ENCODE measurements around the gene MVB12B.

Gene MVB12B

DNA sequence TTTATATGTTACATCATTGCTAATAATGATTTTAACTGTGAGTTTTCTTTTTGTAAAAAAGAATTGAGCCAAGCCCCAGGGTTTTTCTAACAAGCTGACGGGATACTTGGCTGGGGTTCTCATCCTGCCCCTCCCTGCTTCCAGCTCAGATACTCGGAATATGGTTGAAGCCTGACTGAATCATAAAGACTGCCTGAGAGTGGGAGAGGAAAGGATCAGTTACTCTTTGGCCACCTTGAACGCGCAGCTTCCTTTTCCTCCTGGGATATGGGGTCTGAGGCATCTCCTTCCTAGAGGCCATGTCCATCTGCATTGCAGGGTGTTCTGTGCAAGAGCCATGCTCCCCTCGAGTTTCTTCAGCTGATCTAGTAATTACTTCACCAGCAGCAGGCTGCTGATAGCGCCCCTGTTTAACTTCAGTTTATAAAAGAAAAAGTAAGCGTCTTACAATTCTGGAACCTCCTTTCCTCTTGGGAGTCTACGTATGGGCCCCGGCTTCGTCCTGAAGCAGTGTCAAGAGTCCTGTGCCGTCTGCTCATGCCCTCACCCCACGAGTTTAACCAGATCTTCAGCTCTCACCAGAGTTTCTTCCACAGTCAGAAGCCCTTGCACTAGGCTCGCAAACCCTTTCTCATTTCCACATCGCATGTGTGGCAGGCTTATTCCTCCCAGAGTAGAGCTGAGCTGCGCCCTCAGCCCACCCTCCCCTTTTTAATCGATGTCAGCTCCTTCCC is 130.0 kb downstream of the MVB12B start:
- Histone ChIP-seq H3K9ac (ENCODE audit: low read length) (no peak overlapping the region), H3K4me1 (ENCODE audit: insufficient read depth, low read length) (no peaks in the 10 kb centered on the region), H3K36me3 (ENCODE audit: insufficient read depth, low read length) (no peaks in the 10 kb centered on the region), H3K27me3 (ENCODE audit: control insufficient read depth in 1 of 2, insufficient read depth in 2 of 2, low read length in 2 of 2) (no peaks in the 10 kb centered on the region), H3K9me3 (ENCODE audit: low read length) (no peaks in the 10 kb centered on the region), H3K27ac (ENCODE audit: low read depth, low read length) (no peak overlapping the region), H3K4me3 (ENCODE audit: low read depth in 1 of 2, low read length in 2 of 2) (no peak overlapping the region)

DNA sequence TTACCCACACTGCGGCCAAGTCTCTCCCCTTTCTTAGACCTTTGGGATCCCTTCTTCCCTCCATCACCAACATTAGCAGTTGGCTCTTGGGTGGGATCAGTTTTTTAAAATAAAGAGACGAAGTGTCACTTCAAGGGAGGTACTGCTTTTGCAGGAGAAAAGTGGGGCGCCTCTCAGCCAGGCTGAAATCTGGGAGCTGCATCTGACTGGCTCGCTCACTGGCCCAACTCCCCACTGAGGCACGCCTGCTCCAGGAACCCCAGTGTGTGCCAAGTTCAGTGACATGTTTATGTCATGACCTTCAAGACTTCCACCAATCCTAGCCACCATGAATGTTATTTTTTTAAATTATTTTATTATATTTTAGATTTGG is 130.5 kb downstream of the MVB12B start:
- no peaks in the 10 kb centered on the region for H3K4me1 ChIP-seq (ENCODE audit: insufficient read depth, low read length)
- H3K27ac ChIP-seq (ENCODE audit: low read depth, low read length), result no peak overlapping the region
- H3K36me3 ChIP-seq (ENCODE audit: insufficient read depth, low read length), result no peaks in the 10 kb centered on the region
- H3K4me3 ChIP-seq (ENCODE audit: low read depth in 1 of 2, low read length in 2 of 2), result no peak overlapping the region
- H3K9me3 ChIP-seq (ENCODE audit: low read length), result no peaks in the 10 kb centered on the region
- H3K9ac ChIP-seq (ENCODE audit: low read length), result no peak overlapping the region
- H3K27me3 ChIP-seq (ENCODE audit: control insufficient read depth in 1 of 2, insufficient read depth in 2 of 2, low read length in 2 of 2), result no peaks in the 10 kb centered on the region

DNA sequence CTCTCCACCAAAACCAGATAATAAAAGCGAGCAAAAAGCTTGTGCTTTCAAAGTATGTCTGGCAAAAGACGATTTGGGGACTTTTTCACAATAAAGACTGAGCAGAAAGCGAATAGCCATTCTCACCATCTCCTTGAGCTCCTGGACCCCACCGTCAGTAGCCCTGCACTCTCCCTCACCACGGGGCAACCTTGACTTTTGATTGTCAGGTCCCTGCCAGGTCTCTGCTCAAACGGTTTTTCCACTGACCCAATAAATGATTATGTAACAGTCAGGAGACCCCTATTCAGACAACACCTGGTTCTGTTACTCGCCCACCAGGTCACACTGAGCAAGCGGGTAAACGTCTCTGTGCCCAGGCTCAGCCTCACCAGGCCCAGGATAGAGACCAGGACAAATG is 131.3 kb downstream of the MVB12B start:
- H3K4me1 ChIP-seq (ENCODE audit: insufficient read depth, low read length), result no peaks in the 10 kb centered on the region
- no peaks in the 10 kb centered on the region for H3K36me3 ChIP-seq (ENCODE audit: insufficient read depth, low read length)
- no peaks in the 10 kb centered on the region for H3K9me3 ChIP-seq (ENCODE audit: low read length)
- no peaks in the 10 kb centered on the region for H3K27me3 ChIP-seq (ENCODE audit: control insufficient read depth in 1 of 2, insufficient read depth in 2 of 2, low read length in 2 of 2)
- no peak overlapping the region for H3K4me3 ChIP-seq (ENCODE audit: low read depth in 1 of 2, low read length in 2 of 2)
- H3K27ac ChIP-seq (ENCODE audit: low read depth, low read length), result no peak overlapping the region
- H3K9ac ChIP-seq (ENCODE audit: low read length), result no peak overlapping the region

DNA sequence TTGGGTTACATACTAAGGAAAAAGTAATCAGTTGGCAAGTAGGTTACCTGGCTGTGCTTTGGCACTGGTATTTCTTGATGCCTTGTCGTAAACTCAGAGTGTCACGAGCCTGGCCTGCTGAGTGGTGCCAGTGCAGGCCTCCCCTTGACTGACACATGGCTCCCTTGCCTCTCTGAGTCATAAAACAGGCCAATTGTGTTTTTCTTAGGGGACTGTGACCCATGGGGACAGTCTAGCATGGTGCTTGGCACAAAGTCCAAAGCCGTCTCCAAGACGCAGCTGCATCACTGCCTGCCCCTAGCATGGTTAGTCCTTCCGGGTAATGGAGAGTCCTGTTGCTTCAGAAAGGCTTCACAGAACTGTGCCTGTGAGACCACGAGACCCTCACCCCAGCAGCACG is 132.5 kb downstream of the MVB12B start:
- no peaks in the 10 kb centered on the region for H3K27me3 ChIP-seq (ENCODE audit: control insufficient read depth in 1 of 2, insufficient read depth in 2 of 2, low read length in 2 of 2)
- no peak overlapping the region for H3K9ac ChIP-seq (ENCODE audit: low read length)
- no peak overlapping the region for H3K4me3 ChIP-seq (ENCODE audit: low read depth in 1 of 2, low read length in 2 of 2)
- no peaks in the 10 kb centered on the region for H3K9me3 ChIP-seq (ENCODE audit: low read length)
- H3K4me1 ChIP-seq (ENCODE audit: insufficient read depth, low read length), result no peaks in the 10 kb centered on the region
- H3K27ac ChIP-seq (ENCODE audit: low read depth, low read length), result no peak overlapping the region
- no peaks in the 10 kb centered on the region for H3K36me3 ChIP-seq (ENCODE audit: insufficient read depth, low read length)

DNA sequence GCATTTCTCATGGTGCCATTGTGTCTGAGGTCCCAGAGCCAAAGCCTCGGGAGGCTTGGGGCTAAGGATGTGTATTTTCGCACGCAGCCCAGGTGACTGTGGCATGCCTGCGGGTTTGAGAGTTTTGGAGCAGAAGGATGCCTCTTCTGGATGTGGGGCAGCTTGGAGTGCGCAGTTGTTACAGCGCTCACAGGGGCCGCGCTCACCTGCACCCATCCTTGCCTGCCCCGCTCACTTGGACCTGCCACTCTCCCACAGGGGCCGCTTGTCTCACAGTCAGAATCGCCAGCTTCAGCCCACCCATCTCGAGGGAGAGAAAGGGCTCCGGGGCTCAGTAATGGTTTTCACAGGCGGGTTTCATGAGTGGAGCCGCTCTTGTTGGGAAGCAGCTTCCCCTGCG is 132.9 kb downstream of the MVB12B start:
- no peaks in the 10 kb centered on the region for H3K27me3 ChIP-seq (ENCODE audit: control insufficient read depth in 1 of 2, insufficient read depth in 2 of 2, low read length in 2 of 2)
- no peak overlapping the region for H3K9ac ChIP-seq (ENCODE audit: low read length)
- no peak overlapping the region for H3K4me3 ChIP-seq (ENCODE audit: low read depth in 1 of 2, low read length in 2 of 2)
- no peaks in the 10 kb centered on the region for H3K4me1 ChIP-seq (ENCODE audit: insufficient read depth, low read length)
- H3K27ac ChIP-seq (ENCODE audit: low read depth, low read length), result no peak overlapping the region
- H3K36me3 ChIP-seq (ENCODE audit: insufficient read depth, low read length), result no peaks in the 10 kb centered on the region
- H3K9me3 ChIP-seq (ENCODE audit: low read length), result no peaks in the 10 kb centered on the region

DNA sequence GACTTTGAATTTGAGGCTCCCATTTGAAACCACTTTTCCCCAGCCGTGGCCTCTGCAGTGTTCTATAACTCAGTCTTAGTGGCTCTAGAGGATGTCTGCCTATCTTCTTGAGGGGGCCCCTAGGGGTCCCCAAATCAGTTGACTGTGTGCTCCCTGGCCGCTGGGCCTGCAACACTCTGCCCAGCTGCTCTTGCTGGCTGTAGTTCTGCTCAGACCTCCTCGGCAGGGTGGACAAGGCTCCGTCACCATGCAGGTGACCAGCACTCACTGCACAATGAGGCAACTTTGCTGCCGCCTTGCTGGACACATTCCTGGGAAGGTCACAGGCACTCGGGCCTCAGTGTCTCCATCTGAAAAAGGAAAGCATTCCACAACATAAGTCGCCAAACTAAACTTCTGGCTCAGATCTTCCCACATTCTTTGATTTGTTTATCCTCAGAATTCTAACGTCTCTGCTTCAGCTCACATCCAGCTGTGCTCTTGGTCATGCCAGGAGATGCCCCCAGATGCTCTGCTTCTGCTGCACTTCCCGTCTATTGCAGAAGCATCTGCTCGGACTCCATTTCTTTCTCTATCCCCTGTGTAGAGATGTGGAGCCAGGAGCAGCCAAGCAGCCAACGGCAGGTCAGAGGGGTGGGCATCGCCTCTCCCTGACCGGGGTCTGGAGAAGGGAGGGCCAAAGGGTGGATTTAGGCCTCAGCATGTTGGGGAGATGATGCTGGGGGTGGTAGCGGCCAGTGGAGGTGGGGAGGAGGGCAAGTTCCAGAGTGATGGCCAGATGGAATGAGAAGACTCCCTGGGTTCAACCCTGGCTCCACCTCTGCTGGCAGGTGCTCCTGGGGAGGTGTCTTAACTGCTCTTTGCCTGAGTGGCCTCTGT is 133.6 kb downstream of the MVB12B start:
- Histone ChIP-seq H3K36me3 (ENCODE audit: insufficient read depth, low read length) (no peaks in the 10 kb centered on the region), H3K4me3 (ENCODE audit: low read depth in 1 of 2, low read length in 2 of 2) (no peak overlapping the region), H3K9me3 (ENCODE audit: low read length) (no peaks in the 10 kb centered on the region), H3K27ac (ENCODE audit: low read depth, low read length) (no peak overlapping the region), H3K27me3 (ENCODE audit: control insufficient read depth in 1 of 2, insufficient read depth in 2 of 2, low read length in 2 of 2) (no peaks in the 10 kb centered on the region), H3K9ac (ENCODE audit: low read length) (no peak overlapping the region), H3K4me1 (ENCODE audit: insufficient read depth, low read length) (no peaks in the 10 kb centered on the region)

DNA sequence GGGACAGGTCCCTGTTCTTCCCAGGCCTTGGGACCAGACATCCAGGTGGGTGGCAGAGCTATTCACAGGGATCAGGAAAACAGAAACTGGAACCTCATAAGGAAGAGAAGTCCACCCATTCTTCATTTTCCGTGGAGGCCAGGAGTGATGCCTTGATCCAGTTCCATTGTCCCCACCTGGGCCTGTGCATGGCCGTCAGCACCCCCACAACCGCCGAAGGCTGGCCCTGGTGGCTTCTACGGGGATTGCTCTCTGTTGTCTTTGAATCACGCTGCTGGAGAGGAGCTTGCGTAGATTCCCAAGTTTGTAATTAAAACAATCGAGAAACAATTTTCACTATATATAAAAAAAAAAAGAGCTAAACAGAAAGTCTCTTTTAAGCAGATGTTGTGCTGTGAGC is 134.4 kb downstream of the MVB12B start:
- Histone ChIP-seq H3K9ac (ENCODE audit: low read length) (no peak overlapping the region), H3K9me3 (ENCODE audit: low read length) (no peaks in the 10 kb centered on the region), H3K27ac (ENCODE audit: low read depth, low read length) (no peak overlapping the region), H3K4me1 (ENCODE audit: insufficient read depth, low read length) (no peaks in the 10 kb centered on the region), H3K4me3 (ENCODE audit: low read depth in 1 of 2, low read length in 2 of 2) (no peak overlapping the region), H3K27me3 (ENCODE audit: control insufficient read depth in 1 of 2, insufficient read depth in 2 of 2, low read length in 2 of 2) (no peaks in the 10 kb centered on the region), H3K36me3 (ENCODE audit: insufficient read depth, low read length) (no peaks in the 10 kb centered on the region)

DNA sequence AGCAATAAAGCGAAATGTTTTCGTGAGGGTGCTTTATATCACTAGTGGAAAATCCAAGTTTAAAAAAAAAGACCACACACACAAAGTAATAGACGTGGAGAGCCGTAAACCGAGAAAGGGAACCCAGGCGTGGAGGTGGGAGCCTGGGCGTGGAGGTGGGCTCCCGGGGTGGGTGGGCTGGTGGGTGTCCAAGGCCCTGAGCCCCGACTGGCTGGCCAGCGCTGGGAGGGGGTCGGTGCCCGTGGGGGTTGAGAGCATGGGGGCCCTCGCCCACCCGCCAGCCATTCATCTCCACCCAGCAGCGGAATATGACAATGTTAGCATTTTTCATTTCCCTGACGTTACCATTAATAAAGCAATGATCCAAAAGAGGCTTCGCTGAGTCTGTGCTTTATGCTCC is 135.0 kb downstream of the MVB12B start:
- Histone ChIP-seq H3K4me3 (ENCODE audit: low read depth in 1 of 2, low read length in 2 of 2) (no peak overlapping the region), H3K36me3 (ENCODE audit: insufficient read depth, low read length) (no peaks in the 10 kb centered on the region), H3K27me3 (ENCODE audit: control insufficient read depth in 1 of 2, insufficient read depth in 2 of 2, low read length in 2 of 2) (no peaks in the 10 kb centered on the region), H3K9me3 (ENCODE audit: low read length) (no peaks in the 10 kb centered on the region), H3K4me1 (ENCODE audit: insufficient read depth, low read length) (no peaks in the 10 kb centered on the region), H3K9ac (ENCODE audit: low read length) (no peak overlapping the region), H3K27ac (ENCODE audit: low read depth, low read length) (no peak overlapping the region)

DNA sequence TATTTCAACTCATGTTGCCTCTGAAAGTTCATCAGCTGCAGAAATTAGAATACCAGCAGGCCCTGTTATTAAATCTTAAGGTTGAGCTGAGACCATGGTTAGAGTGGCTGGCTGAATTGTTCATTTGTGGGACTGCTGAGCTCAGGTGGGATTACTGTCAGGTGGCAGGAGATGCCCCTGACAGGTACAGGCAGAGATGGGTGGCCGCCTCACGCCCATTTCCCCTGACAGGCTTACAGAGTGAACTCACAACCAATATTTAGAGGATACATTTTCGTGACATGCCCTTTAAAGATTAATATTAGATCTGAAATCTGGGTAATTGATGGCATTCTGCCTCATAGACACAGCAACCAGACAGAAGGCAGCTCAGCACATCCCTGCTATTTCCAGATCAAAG is 136.0 kb downstream of the MVB12B start:
- H3K9me3 ChIP-seq (ENCODE audit: low read length), result no peaks in the 10 kb centered on the region
- H3K27me3 ChIP-seq (ENCODE audit: control insufficient read depth in 1 of 2, insufficient read depth in 2 of 2, low read length in 2 of 2), result no peaks in the 10 kb centered on the region
- no peaks in the 10 kb centered on the region for H3K4me1 ChIP-seq (ENCODE audit: insufficient read depth, low read length)
- H3K36me3 ChIP-seq (ENCODE audit: insufficient read depth, low read length), result no peaks in the 10 kb centered on the region
- no peak overlapping the region for H3K27ac ChIP-seq (ENCODE audit: low read depth, low read length)
- H3K9ac ChIP-seq (ENCODE audit: low read length), result no peak overlapping the region
- no peak overlapping the region for H3K4me3 ChIP-seq (ENCODE audit: low read depth in 1 of 2, low read length in 2 of 2)

DNA sequence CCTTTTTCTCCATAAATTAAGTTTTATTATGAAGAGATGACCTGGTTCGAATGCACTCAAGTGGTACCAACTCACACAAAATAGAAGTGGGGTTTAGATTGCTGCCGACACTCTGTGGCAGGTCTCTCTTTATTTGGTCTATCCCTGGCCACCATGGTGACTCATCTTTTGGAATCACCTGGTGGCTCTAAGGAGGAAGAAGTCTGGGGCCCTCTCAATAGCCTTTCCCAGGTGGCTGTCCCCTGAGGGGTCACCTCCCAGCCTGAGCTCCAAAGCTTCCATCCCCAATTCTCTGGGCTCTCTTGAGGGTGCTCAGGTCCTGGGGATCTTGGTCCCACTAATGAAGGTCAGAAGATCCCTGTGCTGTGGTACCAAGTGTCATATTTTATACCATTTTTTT is 136.8 kb downstream of the MVB12B start:
- no peak overlapping the region for H3K4me3 ChIP-seq (ENCODE audit: low read depth in 1 of 2, low read length in 2 of 2)
- H3K36me3 ChIP-seq (ENCODE audit: insufficient read depth, low read length), result no peaks in the 10 kb centered on the region
- H3K4me1 ChIP-seq (ENCODE audit: insufficient read depth, low read length), result no peaks in the 10 kb centered on the region
- H3K27me3 ChIP-seq (ENCODE audit: control insufficient read depth in 1 of 2, insufficient read depth in 2 of 2, low read length in 2 of 2), result no peaks in the 10 kb centered on the region
- no peaks in the 10 kb centered on the region for H3K9me3 ChIP-seq (ENCODE audit: low read length)
- no peak overlapping the region for H3K27ac ChIP-seq (ENCODE audit: low read depth, low read length)
- no peak overlapping the region for H3K9ac ChIP-seq (ENCODE audit: low read length)

DNA sequence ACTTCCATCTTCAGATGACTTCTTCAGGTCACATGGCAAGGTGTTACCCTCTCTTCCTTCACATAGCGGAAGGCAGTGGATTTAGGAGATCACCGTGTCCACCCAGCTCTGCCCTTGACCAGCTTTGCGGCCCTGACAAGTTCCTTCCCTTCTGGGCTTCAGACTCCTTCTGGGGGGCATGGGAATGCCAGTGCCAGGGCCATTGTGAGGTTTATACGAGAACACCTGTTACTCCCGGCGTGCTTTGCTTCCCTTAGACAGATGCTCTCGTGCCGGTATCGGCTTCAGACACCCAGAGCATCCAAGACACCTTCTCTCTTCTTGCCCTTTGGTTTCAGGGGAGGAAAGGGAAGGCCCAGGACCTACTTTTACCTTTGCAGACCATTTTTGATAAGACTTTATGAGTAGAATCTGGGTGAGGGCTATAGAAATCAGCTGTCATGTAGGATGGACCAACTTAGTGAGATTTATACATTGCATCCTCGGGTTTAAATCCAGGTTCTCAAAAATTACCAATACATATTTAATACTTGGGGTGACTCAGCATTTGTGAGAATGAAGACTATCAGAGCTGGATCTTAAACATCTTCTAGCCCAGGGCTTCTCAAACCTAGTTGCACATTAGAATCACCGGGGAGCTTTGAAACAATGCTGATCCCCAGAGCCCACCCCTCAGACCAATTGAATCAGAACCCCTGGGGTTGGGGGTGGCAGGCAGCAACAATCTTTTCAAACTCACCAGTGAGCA is 138.2 kb downstream of the MVB12B start:
- Histone ChIP-seq H3K27ac (ENCODE audit: low read depth, low read length) (no peak overlapping the region), H3K4me1 (ENCODE audit: insufficient read depth, low read length) (no peaks in the 10 kb centered on the region), H3K4me3 (ENCODE audit: low read depth in 1 of 2, low read length in 2 of 2) (no peak overlapping the region), H3K36me3 (ENCODE audit: insufficient read depth, low read length) (no peaks in the 10 kb centered on the region), H3K9me3 (ENCODE audit: low read length) (no peaks in the 10 kb centered on the region), H3K9ac (ENCODE audit: low read length) (no peak overlapping the region), H3K27me3 (ENCODE audit: control insufficient read depth in 1 of 2, insufficient read depth in 2 of 2, low read length in 2 of 2) (no peaks in the 10 kb centered on the region)
